Lung (tissue), 12 donors: Measurements from ENCODE around the gene DENND5A. TPM values are rescaled to one million over a fixed set of nuclear protein-coding genes. Genes with fewer than 3 reads are reported as not detected.
"Not testable (repeated sequence)": the region's sequence is repeated elsewhere in the genome, so short reads cannot be mapped to it uniquely, and the experiment has no call there.

Experiments
- ATAC-seq: fragments of 200-7000 bp; cut with Tn5 transposase; one replicate; pipeline ENCODE4 v1.9.1; 2020; ENCODE audit warnings: moderate number of reproducible peaks; ENCODE audit not compliant: insufficient read depth, low FRiP score
- DNase-seq, 3 donors: peaks; one replicate each; pipeline ENCODE4 v3.0.0-alpha.2; 2013 to 2017
- H3K27ac ChIP-seq, 2 donors: one replicate each; pipeline ENCODE4 v1.5.1; 2013; ENCODE audit warnings: mild to moderate bottlenecking in 2 of 2, moderate library complexity in 2 of 2, control low read depth in 1 of 2, inconsistent platforms in 1 of 2, low read depth in 1 of 2, low read length in 1 of 2
- H3K27me3 ChIP-seq, 3 donors: one replicate each; pipeline ENCODE4 v1.5.1; 2013; ENCODE audit warnings: low read length in 2 of 3; ENCODE audit not compliant: control insufficient read depth in 3 of 3, insufficient read depth in 3 of 3
- H3K36me3 ChIP-seq, 4 donors: one replicate each; pipeline ENCODE4 v1.5.1; 2013; ENCODE audit warnings: low read length in 4 of 4, mild to moderate bottlenecking in 1 of 4, moderate library complexity in 1 of 4; ENCODE audit not compliant: control insufficient read depth in 4 of 4, insufficient read depth in 4 of 4
- H3K4me1 ChIP-seq, 5 donors: one replicate each; pipeline ENCODE4 v1.5.1; 2013; ENCODE audit warnings: low read length in 5 of 5, mild to moderate bottlenecking in 2 of 5, moderate library complexity in 1 of 5; ENCODE audit not compliant: control insufficient read depth in 5 of 5, insufficient read depth in 5 of 5
- H3K4me3 ChIP-seq: one replicate; pipeline ENCODE4 v1.5.1; 2013; ENCODE audit warnings: mild to moderate bottlenecking, control low read depth, moderate library complexity
- H3K9ac ChIP-seq, 2 donors: one replicate each; pipeline ENCODE4 v1.5.1; 2013; ENCODE audit warnings: low read length in 2 of 2, control low read depth in 1 of 2; ENCODE audit not compliant: insufficient read depth in 1 of 2
- H3K9me3 ChIP-seq, 4 donors: one replicate each; pipeline ENCODE4 v1.5.1; 2013; ENCODE audit warnings: low read length in 3 of 4, mild to moderate bottlenecking in 1 of 4, moderate library complexity in 1 of 4; ENCODE audit not compliant: control insufficient read depth in 4 of 4, insufficient read depth in 3 of 4
- WGBS, 2 donors: extraction: QIAGEN DNeasy Blood & Tissue Kit; methylation state at CpG; one replicate each; pipeline ENCODE4 v1.1.7; 2013; 5-methylcytosine and 5-hydroxymethylcytosine counted together
- polyA plus RNA-seq, 2 donors: library from polyadenylated mRNA; stranded (reverse); fragments of 200-250 nt; gene quantifications; one replicate each; pipeline ENCODE4 v1.2.1, GENCODE V29; 2013
- total RNA-seq, 2 donors: library from RNA; depleted of rRNA in 1 of 2; stranded (reverse); fragments of >200 nt in 1 of 2; gene quantifications; one replicate each; pipeline ENCODE4 v1.2.1, GENCODE V29; 2014 to 2021
- TF ChIP-seq, protein P1 (sequence below): IDR thresholded peaks from 2 replicates; pipeline ENCODE4 v1.5.1; 2012; ENCODE audit warnings: mild to moderate bottlenecking; ENCODE audit errors: control extremely low read depth, extremely low read depth
- donor health status: control.
- donor health status: control.
- donor health status: Bipolar disorder and iron deficiency.
- donor health status: healthy.
- donor health status: DM: yes; HTN: yes; CAD: no.

The DENND5A gene
- total and polyA plus RNA-seq, 4 donors = 20.8 to 152 (median 112) TPM

DNA sequence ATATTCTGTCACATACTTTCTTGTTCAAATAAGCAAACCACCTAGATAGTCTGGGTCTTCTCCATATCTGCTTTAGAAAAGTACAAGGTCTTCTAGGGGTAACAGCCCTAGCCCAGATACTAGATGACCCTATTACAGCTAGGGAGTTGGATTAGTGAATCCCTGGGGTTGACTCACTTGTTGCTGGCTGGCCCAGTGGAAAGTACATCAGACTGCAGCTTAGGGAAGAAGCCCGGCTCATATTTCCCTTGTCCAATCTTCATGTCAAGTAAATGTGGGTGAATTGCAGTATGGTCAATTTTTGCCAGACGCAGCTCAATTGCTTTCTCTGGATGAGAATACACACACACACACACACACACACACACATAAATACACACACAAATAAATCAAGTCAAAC, 94.7 kb downstream of the DENND5A start:
- ATAC-seq = no peak
- H3K9ac ChIP-seq = no peak overlapping the region
- H3K4me3 ChIP-seq = no peak overlapping the region
- 91 to 95% methylated on average over 2 of the region's 2 CpGs for WGBS, 2 donors
- no peaks in the 10 kb centered on the region for H3K27me3 ChIP-seq
- H3K4me1 ChIP-seq = peaks cover 0 to 9% (median 0%) of the 10 kb centered on the region in 5 donors
- no peak overlapping the region for H3K27ac ChIP-seq
- TF ChIP-seq, protein P1, sequence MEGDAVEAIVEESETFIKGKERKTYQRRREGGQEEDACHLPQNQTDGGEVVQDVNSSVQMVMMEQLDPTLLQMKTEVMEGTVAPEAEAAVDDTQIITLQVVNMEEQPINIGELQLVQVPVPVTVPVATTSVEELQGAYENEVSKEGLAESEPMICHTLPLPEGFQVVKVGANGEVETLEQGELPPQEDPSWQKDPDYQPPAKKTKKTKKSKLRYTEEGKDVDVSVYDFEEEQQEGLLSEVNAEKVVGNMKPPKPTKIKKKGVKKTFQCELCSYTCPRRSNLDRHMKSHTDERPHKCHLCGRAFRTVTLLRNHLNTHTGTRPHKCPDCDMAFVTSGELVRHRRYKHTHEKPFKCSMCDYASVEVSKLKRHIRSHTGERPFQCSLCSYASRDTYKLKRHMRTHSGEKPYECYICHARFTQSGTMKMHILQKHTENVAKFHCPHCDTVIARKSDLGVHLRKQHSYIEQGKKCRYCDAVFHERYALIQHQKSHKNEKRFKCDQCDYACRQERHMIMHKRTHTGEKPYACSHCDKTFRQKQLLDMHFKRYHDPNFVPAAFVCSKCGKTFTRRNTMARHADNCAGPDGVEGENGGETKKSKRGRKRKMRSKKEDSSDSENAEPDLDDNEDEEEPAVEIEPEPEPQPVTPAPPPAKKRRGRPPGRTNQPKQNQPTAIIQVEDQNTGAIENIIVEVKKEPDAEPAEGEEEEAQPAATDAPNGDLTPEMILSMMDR = no peak
- H3K9me3 ChIP-seq = no peaks in the 10 kb centered on the region
- H3K36me3 ChIP-seq = peaks cover 7 to 22% (median 15%) of the 10 kb centered on the region in 4 donors
- no peak for DNase-seq

DNA sequence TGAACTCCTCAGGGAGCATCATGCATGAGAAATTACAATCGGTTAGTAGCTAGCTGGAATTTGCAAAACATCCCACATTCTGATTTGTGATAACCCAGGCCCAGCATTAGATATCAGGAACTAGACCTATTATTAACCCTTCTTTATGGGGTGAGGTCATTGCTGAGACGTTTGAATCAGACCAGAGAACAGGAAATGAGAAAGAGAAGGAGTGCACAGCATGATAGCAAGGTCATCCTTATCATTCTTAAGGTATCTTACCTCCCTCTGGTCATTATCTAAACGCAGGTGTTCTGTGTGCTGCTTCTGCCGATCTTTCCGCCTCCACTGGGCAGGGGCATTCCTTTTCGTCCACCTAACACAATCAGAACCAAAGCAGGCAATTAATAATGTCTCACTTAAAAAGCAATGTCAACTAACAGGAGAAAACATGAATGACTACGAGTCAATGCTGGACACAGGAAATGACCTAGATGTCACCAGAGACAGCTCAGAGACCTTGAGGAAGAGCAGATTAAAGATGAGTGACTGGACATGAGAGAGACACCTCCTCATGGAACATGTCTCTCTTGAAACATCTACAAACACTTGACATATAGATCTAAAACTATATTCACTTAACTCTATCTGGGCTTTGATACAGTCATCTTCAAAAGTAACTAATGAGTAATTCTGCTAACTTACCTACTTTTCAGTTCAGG, 95.4 kb downstream of the DENND5A start:
- Histone ChIP-seq H3K27me3 (no peaks in the 10 kb centered on the region), H3K9me3 (no peaks in the 10 kb centered on the region), H3K27ac (no peak overlapping the region), H3K36me3 (peaks cover 7 to 25% (median 15%) of the 10 kb centered on the region in 4 donors), H3K4me3 (no peak overlapping the region), H3K4me1 (peaks cover 0 to 9% (median 0%) of the 10 kb centered on the region in 5 donors), H3K9ac (no peak overlapping the region)
- ATAC-seq (no peak), DNase-seq (no peak)
- TF ChIP-seq, protein P1 = no peak
- WGBS, 2 donors = 66 to 69% methylated on average over 7 of the region's 7 CpGs

DNA sequence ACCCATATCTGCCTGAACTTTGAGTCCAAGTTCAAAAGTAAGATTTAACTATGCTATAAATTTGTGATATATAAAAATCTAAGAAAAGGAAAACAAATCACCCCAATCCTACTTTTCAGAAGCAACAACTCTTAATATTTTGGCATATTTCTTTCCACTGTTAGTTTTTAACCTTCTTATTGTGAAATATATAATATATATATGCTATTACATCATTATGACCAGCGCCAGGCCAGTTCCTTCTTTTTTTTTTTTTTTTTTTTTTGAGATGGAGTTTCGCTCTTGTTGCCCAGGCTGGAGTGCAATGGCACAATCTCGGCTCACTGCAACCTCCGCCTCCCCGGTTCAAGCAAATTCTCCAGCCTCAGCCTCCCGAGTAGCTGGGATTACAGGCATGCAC, 103.2 kb downstream of the DENND5A start:
- not testable (repeated sequence) for ATAC-seq, H3K27me3 ChIP-seq, DNase-seq, H3K4me1 ChIP-seq, H3K4me3 ChIP-seq, H3K9ac ChIP-seq, H3K9me3 ChIP-seq, H3K27ac ChIP-seq
- WGBS, 2 donors = 45 to 67% methylated on average over 6 of the region's 6 CpGs
- peaks cover 3 to 26% (median 11%) of the 10 kb centered on the region in 4 donors for H3K36me3 ChIP-seq

DNA sequence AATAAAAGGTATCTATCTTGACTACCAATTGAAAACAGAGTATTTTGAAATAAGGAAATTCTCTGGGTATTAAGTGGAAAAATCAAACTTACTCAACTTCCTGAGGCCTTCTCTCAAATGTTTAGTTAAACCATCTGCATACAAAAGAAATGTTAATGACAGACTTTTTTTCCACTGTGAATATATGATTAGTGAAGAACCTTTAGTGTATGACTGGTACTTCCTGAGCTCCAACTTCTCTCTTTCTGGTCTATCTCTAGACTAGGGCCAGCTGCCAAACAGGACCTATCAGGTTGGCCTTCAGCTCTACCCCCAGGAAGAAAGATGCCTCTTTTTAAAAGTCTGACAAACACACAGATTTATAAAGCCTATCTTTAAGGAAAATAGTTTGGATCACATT, 105.0 kb downstream of the DENND5A start:
- no peak for DNase-seq
- H3K9ac ChIP-seq = no peak overlapping the region
- no peak overlapping the region for H3K27ac ChIP-seq
- H3K36me3 ChIP-seq = peaks cover 3 to 26% (median 13%) of the 10 kb centered on the region in 4 donors
- no peak overlapping the region for H3K4me3 ChIP-seq
- TF ChIP-seq, protein P1 = no peak
- no peaks in the 10 kb centered on the region for H3K9me3 ChIP-seq
- no peaks in the 10 kb centered on the region for H3K27me3 ChIP-seq
- ATAC-seq = no peak
- H3K4me1 ChIP-seq = peaks cover 0 to 2% (median 0%) of the 10 kb centered on the region in 5 donors
